GM18526 (cell line): ENCODE data around the gene RPS15.

Source experiments
- POLR2A ChIP-seq: IDR thresholded peaks from 3 replicates; pipeline ENCODE4 v1.6.1; 2011; ENCODE audit not compliant: insufficient read length; ENCODE audit errors: extremely low read depth

The RPS15 gene

GRCh38 chr19:1450735-1451731 lies 12.8 kb downstream of the RPS15 start:
- TF ChIP-seq POLR2A, result no peak

- TF ChIP-seq POLR2A, result no peak
Observed at GRCh38 chr19:1451916-1452801, 14.0 kb downstream of the RPS15 start.

- TF ChIP-seq POLR2A, result no peak
Observed at GRCh38 chr19:1452802-1453524, 14.8 kb downstream of the RPS15 start.

GRCh38 chr19:1453525-1454364 lies 15.5 kb downstream of the RPS15 start:
- no peak for TF ChIP-seq POLR2A

- no peak for TF ChIP-seq POLR2A
Observed at GRCh38 chr19:1455002-1455335, 16.8 kb downstream of the RPS15 start.

- TF ChIP-seq POLR2A, result no peak
Observed at GRCh38 chr19:1455336-1456120, 17.3 kb downstream of the RPS15 start.

- TF ChIP-seq POLR2A, result no peak
Observed at GRCh38 chr19:1456121-1456900, 18.1 kb downstream of the RPS15 start.

GRCh38 chr19:1457031-1457739 lies 19.0 kb downstream of the RPS15 start:
- TF ChIP-seq POLR2A, result no peak

- no peak for TF ChIP-seq POLR2A
Observed at GRCh38 chr19:1457892-1458291, 19.7 kb downstream of the RPS15 start.

- no peak for TF ChIP-seq POLR2A
Observed at GRCh38 chr19:1459479-1459878, 21.3 kb downstream of the RPS15 start.

GRCh38 chr19:1460033-1460995 lies 22.1 kb downstream of the RPS15 start:
- TF ChIP-seq POLR2A, result no peak
